ENCODE measurements around the gene PRSS50.

PRSS50 gene

DNA sequence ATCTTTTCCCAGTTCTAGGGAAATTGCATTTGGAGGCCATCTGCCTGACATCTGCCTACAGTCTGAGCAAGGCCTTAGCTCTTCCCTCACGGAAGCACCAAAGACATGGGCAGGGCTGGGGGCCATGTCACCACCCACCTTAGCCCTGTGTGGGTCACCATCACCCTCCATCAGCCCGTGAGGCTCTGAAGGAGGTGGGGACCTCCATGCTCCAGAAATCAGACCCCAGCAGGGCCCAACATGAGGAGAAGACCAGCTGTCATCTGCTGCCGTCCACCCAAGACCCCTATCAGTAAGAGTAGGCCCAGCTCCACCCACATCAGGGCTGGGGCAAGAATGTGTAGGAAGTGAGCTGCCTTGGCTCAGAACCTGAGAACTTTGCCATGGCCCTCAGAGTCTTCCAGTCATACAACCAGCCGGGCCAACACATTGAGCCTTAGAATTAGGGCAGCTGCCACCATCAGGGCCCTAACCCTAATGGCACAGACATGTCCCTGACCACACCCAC is 14.6 kb downstream of the PRSS50 start:
- no peak for DNase-seq (ENCODE audit: low read depth)
- H3K4me3 ChIP-seq (ENCODE audit: low read length), result no peak overlapping the region
- TF ChIP-seq, protein P1, sequence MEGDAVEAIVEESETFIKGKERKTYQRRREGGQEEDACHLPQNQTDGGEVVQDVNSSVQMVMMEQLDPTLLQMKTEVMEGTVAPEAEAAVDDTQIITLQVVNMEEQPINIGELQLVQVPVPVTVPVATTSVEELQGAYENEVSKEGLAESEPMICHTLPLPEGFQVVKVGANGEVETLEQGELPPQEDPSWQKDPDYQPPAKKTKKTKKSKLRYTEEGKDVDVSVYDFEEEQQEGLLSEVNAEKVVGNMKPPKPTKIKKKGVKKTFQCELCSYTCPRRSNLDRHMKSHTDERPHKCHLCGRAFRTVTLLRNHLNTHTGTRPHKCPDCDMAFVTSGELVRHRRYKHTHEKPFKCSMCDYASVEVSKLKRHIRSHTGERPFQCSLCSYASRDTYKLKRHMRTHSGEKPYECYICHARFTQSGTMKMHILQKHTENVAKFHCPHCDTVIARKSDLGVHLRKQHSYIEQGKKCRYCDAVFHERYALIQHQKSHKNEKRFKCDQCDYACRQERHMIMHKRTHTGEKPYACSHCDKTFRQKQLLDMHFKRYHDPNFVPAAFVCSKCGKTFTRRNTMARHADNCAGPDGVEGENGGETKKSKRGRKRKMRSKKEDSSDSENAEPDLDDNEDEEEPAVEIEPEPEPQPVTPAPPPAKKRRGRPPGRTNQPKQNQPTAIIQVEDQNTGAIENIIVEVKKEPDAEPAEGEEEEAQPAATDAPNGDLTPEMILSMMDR (conservative IDR thresholded peaks at IDR 0.05; ENCODE audit: low read depth, low read length), result no peak

DNA sequence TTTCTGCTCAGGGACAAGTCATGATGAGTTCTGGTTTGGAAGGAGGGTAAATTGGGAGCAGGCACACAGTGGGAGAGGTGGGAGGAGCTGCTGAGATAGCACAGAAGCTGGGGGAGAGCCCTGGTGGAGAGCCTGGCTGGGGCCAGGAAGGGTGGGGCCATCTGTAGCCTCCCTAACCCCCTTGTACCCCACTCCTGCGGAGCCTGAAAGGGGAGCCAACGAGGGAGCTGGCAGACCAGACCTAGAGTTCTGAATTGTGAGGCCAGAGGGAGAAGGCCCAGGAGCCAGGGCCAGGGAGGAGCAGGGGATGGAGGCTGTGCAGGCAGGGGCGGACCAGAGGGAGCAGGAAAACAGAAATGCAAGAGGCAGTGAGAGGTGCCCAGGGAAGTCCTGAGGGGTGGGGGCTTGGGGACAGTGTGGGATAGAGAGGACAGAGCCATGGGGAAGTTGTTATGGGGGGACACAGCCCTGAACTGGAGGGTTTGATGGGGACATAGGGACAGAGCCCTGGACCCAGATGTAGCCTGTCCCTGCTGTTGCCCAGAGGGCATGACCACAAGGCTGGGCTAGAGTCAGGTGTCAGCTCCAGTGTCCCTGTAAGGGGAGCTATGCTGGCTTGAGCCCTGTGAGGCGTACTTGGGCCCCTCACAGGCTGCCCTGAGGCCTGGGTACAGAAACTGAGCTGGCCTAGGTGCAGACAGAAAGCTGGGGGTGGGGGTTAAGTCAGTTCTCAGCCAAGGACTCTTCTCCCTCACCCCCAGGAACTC is 15.2 kb downstream of the PRSS50 start:
- no peak for DNase-seq (ENCODE audit: low read depth)
- TF ChIP-seq, protein P1 (conservative IDR thresholded peaks at IDR 0.05; ENCODE audit: low read depth, low read length), result no peak

DNA sequence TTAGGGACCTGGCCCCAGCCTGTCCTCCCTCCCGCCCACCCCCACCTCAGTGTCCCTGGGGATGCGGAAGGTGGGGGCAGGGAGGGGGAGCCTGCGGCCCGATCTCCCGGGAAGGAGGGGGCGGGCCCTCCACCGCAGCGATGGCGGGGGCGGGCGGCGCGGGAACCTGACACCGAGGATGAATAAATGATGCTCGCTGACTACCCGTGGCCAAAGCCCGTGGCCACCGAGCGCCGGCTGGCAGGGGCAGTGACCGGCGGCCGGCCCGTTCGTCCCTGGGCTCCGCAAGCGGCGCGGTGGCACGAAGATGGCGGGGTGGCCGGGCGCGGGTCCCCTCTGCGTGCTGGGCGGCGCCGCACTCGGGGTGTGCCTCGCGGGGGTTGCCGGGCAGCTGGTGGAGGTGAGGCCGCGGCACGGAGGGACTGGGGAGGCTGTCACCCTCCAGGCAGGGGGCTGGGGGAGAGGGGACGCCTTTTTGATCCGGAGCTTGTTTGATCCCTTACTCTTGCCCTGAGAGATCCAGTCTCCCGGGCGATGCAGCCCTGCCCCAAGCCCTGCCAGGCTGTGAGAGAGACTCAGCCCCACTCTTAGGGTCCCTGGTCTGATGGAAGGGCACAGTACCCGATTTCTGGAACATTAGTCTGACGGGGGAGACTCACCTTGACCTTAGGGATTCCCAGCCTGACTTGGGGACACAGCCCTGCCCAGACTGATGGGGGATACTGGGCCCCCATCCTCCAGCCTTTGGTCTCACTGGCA is 16.3 kb downstream of the PRSS50 start, which contains the start of gene TMIE:
Gene TMIE, plus strand, starts transcription at position 212 of the 759 bp plus-strand sequence. Its CDS starts 96 bp downstream, at position 308.
- peak within 1 kb of the TSS; percentile 25 for H3K4me3 ChIP-seq (ENCODE audit: low read length)
- TF ChIP-seq, protein P1 (conservative IDR thresholded peaks at IDR 0.05; ENCODE audit: low read depth, low read length), result no peak
- no peak for DNase-seq (ENCODE audit: low read depth)

More for the DNA sequence above, 15.2 kb downstream of the PRSS50 start:
- H3K4me3 ChIP-seq (ENCODE audit: low read length), result no peak overlapping the region

DNA sequence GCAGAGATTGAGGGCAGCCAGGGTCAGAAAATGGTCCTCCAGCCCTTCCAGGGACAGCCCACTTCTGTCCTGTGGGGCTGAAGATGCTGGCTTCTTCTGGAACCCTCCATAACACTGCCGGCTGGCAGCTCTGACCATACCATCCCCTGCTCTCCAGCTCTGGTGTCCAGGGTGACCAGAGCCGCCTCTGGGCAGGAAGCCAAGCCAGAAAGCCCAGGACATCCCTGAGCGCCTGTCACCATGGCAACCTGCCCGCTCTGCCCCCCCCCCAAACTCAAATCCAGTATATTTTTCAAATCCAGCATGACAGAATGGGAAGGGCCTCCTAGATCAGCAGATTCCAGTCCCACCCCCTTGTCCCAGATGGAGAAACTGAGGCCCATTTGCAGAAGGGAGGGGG is 16.9 kb downstream of the PRSS50 start:
- TF ChIP-seq, protein P1 (conservative IDR thresholded peaks at IDR 0.05; ENCODE audit: low read depth, low read length), result no peak
- H3K4me3 ChIP-seq (ENCODE audit: low read length), result peak overlapping the region; percentile 17

DNA sequence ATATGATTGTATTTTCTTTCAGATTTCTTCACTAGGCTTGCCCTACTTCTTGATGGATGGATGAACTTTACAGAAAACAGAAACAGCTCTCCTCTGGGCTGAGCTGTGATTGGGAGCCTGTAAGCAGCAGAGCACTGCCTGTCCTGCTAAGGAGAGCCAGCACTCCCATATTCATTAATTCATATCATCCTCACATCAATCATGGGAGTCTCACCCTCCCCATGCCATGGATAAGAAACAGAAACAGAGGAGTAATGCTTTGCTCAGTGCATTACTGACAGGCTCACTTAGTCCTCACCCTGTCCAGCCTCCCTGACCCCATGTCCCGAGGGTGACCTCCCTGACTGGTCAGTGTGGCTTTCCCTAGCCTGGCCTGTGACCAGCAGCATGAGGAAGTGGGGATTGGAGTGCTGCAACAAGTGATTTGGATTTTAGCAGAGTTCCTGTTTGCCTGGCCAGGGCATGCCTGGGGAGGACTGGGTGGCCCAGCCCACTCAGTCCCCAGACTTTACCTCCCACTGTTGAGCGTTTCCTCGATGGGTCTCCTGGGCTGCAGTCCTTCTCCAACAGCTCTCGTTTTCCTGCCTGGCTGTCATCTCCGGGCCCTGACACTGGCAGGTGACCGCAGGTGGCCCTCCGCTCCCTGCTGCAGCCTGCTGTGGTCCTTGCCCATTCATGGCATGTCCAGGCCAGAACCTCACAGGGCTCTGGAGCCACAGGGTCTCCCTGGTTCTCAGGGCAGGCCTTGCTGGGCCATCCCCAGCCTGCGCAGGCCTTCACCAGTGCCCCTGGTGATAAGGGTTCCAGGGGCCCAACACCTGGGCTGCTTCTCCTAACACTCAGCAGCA is 17.8 kb downstream of the PRSS50 start:
- TF ChIP-seq, protein P1 (conservative IDR thresholded peaks at IDR 0.05; ENCODE audit: low read depth, low read length), result no peak
- no peak overlapping the region for H3K4me3 ChIP-seq (ENCODE audit: low read length)
- DNase-seq (ENCODE audit: low read depth), result no peak

More for the DNA sequence above, 16.9 kb downstream of the PRSS50 start:
- DNase-seq (ENCODE audit: low read depth), result no peak

DNA sequence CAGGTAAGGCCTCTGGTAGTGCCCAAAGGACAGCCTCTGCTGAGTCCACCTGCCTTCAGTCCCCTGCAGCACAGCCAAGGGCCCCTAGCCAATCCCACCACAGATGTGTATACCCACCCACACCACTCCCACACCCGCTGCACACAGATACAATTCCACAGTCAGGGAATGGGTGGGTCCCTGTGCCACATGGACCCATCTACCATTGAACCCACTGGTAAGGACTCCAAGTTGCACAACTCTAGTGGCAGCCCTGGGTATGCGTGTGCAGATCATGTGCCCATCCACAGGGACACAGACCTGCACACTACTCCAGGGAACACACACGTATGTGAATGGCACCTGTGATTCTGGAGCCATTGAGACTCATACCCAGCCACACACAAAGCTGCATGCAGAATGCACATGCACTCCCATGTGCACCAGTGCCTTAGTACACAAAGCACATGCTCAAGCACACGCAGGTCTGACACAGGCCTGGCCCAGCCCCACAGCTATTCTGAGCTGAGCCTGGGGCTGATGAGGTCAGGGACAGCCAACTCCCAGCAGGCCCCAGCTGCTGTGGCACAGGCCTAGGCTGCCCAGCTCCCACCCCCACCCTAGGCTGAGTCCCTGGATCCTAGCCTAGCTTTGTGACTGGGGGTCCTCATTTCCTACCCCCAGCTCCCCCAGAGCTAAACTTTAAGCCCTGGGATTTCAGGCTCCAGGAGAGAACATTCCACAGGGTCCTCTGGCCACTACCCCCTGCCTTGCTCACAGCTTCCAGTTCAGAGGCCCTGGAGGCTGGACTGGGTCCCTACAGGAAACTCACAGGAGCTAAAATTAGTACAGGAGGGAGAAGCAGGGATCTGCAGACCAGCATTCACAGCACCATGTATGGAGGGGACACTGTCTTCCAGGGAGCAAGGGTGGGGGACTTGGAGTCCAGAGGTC is 21.4 kb downstream of the PRSS50 start:
- H3K4me3 ChIP-seq (ENCODE audit: low read length), result no peak overlapping the region
- TF ChIP-seq, protein P1 (conservative IDR thresholded peaks at IDR 0.05; ENCODE audit: low read depth, low read length), result no peak
- no peak for DNase-seq (ENCODE audit: low read depth)

All from retinal pigment epithelial cell (primary cell).